ENCODE results near the gene SMC3. TPM values are rescaled to one million over a fixed set of nuclear protein-coding genes. Genes with fewer than 3 reads are reported as not detected.
"Not testable (repeated sequence)": the region's sequence is repeated elsewhere in the genome, so short reads cannot be mapped to it uniquely, and the experiment has no call there.

Gene SMC3
- total RNA-seq, 1 donor from 2014 or later, result 26.8 TPM

- no peak for DNase-seq (ENCODE audit: low spot score)
These were observed 52.9 kb downstream of the SMC3 start for GRCh38 chr10:110620398-110620719.

DNA sequence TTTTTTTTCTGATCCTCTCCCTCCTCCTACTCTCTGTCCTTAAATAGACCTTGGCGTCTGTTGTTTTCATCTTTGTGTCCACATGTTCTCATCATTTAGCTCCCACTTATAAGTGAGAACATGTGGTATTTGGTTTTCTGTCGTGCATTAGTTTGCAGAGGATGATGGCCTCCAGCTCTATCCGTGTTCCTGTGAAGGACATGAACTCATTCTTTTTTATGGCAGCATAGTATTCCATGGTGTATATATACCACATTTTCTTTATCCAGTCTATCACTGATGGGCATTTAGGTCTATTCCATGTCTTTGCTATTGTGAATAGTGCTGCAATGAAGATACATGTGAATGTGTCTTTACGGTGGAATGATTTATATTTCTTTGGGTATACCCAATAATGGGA, 55.8 kb downstream of the SMC3 start:
- not testable (repeated sequence) for DNase-seq (ENCODE audit: low spot score)

- DNase-seq (ENCODE audit: low spot score), result no peak
These were observed 57.9 kb downstream of the SMC3 start for GRCh38 chr10:110625356-110625894.

GRCh38 chr10:110625951-110626855, 58.7 kb downstream of the SMC3 start:
- DNase-seq (ENCODE audit: low spot score), result no peak

DNA sequence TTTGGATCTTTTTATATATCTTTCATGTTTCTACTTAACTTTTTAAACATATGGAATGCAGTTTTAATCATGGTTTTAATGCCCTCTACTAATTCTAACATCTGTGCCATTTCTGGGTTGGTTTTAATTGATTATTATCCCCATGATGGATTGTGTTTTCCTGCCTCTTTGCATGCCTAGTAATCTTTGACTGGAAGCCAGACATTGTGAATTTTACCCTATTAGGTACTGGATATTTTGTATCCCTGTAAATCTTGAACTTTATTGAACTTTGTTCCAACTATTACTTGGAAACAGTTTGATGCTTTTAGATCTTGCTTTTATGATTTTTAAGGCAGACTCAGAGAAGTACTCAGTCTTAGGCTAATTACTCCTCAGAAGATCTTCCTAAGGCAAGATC, 60.7 kb downstream of the SMC3 start:
- no peak for DNase-seq (ENCODE audit: low spot score)

- DNase-seq (ENCODE audit: low spot score), result no peak
These were observed 62.2 kb downstream of the SMC3 start for GRCh38 chr10:110629680-110630191.

DNA sequence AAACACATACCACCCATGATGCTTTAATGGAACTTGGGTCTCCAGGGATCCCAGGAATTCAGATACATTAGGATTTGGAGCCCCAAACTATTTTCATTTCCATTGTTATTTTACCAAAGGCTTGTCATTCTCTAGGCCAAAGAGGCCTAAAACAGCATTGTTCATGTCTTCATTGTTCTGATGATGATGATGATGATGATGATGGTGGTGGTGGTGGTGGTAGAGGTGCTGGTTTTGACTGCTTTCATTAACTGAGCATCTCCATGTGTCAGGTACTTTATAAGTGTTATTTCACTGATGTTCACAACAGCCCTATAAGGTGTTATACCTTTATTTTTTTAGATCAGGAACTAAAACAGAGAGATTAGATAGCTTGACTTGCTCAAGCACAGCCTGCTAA, 64.4 kb downstream of the SMC3 start:
- no peak for DNase-seq (ENCODE audit: low spot score)

DNA sequence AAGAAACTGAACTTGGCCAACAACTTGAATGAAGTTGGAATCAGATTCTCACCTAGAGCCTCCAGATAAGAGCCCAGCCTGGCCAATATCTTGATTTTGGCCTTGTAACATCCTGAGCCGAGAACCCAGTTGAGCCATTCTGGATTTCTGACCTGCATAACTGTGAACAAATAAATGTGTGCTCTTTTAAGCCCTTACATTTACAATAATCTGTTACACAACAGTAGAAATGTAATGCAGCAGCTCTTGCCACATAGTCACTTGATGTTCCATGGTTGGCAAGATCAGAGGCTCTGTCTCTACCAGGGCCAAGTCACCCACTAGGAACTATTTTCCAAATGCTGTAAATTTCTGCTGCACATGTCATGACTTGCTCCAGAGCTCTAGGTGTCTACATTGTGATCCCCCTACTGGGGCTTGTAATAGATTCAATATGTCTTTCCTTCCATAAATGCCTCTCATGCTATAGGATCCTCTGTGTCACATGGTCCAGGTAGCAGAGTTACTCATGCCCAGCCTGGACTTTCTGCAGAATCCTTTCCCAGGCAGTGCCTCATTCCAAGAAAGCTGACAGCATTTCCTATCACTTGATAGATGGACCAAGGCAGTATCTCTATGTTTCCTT, 65.2 kb downstream of the SMC3 start:
- no peak for DNase-seq (ENCODE audit: low spot score)

DNA sequence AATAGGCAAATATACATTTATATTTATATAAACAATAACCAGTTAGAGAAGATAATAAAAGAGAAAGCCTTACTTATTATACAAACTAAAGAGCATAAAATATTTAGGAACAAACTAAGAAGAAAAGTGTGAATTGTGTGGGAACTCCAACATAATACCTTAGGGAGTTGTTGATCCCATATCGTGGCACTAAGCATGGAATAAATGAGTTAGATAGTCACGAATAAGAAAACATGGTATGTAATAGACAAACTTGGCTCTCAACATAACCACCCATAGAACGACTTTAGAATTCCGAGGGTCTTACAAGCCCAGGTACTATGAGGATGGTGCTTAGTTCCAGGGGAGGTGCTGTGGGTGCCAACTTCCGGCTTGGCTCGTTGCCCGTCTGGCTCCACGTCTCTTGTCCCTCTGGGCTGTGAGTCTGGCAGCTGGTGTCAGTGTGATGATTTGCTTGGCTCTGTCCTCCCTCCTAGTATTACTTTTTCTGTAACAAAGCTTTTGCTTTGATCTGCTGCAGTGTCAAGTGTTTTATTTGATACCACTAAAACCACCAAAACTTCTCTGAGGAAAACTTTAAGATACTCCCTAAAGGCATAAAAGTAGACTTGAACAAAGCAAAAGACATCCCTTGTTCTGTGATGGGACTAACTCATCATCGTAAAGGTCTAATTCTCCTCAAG, 67.2 kb downstream of the SMC3 start:
- DNase-seq (ENCODE audit: low spot score), result no peak

DNA sequence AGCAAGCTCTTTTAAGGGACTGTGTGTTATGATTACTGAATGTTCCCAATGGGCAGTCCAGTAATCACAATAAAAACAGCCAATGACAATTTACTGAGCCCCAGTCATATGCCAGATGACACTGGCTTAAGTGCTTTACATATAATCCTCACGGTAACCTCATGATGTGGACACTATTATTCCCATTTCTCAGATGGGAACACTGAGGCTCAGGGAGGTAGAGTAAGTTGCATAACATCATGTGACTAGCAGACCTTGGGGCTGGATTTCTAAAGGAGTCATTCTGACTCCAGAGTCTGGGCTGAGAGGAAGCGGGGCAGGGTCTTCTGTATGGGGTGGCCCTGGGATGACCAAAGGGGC, 69.1 kb downstream of the SMC3 start:
- no peak for DNase-seq (ENCODE audit: low spot score)

GRCh38 chr10:110636932-110637557, 69.5 kb downstream of the SMC3 start:
- DNase-seq (ENCODE audit: low spot score), result no peak

GRCh38 chr10:110637558-110638053, 70.1 kb downstream of the SMC3 start:
- no peak for DNase-seq (ENCODE audit: low spot score)

GRCh38 chr10:110638319-110638718, 70.8 kb downstream of the SMC3 start:
- DNase-seq (ENCODE audit: low spot score), result no peak

DNA sequence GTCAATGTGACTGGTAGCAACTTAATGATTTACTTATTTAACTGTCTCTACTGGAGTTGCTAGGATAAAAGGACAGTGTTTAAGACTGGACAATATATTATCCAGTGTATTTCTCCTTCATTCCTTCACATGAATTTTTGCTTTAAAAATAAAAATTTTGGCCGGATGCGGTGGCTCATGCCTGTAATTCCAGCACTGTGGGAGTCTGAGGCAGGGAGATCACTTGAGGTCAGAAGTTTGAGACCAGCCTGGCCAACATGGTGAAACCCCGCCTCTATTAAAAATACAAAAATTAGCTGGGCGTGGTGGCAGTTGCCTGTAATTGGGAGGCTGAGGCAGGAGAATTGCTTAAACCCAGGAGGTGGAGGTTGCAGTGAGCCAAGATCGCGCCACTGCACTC, 71.6 kb downstream of the SMC3 start:
- not testable (repeated sequence) for DNase-seq (ENCODE audit: low spot score)

GRCh38 chr10:110639858-110640257, 72.4 kb downstream of the SMC3 start:
- DNase-seq (ENCODE audit: low spot score), result not testable (repeated sequence)

DNA sequence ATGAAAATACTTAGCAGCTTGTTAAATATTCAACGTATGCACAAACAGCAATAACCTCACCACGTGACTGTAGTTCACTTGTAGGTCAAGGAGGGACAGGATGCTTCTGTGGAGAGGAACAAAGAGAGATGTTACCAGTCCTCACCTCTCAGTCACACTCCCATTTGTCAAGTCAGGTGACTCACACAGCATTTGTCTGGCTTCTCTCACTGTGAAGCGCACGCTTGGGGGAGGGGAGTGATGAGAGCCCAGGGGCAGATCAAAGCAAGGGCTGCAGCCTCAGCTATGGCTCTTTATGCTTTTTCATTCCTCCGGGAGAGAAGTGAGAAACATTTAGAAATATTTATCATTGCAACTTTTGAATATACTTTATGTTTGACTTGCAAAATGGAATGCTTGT, 73.8 kb downstream of the SMC3 start:
- no peak for DNase-seq (ENCODE audit: low spot score)

DNA sequence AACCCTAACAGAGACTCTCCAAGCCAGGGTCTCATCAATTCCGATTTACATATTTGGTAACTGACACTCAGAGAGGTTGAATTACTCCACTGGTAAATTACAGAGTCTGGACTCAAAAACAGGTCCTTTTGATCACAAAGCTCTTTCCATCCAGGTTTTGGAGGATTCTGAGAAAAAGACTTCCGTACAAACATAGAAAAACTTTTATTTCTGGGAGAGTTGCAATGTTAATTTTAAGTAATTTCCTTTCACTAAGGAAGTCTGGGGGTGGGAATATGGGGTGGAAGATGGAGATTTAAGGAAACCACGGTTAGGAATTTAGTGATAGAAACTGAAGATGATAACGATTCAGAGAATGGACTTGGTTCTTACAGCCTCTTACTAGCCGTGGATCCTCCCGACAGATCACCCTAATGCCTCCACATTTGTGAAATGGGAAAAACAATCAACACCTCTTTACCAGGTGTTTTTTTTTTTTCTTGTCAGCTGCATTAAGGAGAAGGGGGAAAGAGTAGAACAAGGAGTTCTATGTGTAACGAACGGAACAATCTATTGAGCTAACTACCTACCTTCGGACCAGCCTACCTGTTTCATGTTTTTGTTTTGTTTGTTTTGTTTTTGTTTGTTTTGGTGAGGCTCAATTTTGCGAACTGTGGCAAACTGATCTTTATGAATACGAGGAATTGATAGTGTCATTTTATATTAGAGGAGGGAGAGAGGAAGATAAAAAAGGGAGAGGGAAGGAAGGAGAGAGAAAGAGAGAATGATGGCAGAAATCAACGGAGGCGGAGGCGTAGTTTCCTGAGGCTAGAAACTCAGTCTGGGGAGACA, 74.9 kb downstream of the SMC3 start:
- no peak for DNase-seq (ENCODE audit: low spot score)

GRCh38 chr10:110643035-110643652, 75.6 kb downstream of the SMC3 start:
- DNase-seq (ENCODE audit: low spot score), result no peak

GRCh38 chr10:110643653-110644597, 76.4 kb downstream of the SMC3 start, which contains the start of gene RBM20:
Gene RBM20 (plus strand): TSS chr10:110644336. CDS start chr10:110644455, 119 bp downstream.
- no peak for DNase-seq (ENCODE audit: low spot score)

Data from mesenteric fat pad (tissue), 1 donor.